NCI-H2196 treated with DMSO at 0.1 percent for 48 hours (cell line): ENCODE data around the gene TPPP.

Experiments used
- DNase-seq: peaks from one replicate; lab custom pipeline; 2025; ENCODE audit not compliant: unreplicated experiment; lab: John Stamatoyannopoulos, UW

Gene TPPP

DNA sequence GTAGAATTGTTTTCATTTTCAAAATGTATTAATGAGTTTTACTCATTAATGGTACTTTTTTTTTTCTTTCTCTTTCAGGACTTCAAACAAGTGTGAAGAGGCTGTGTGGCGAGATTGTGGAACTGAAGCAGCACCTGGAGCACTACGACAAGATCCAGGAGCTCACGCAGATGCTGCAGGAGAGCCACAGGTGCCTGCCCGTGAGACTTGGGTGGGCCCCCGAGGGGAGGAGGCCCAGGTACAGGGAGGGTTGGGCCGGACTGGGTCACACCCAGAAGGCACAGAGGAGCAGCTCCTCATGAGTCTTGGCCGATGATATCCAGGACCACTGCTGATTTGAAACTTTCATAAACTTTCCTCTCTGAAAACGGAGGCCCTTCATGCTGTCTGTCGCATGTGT is 45.4 kb downstream of the TPPP start:
- no peak for DNase-seq

DNA sequence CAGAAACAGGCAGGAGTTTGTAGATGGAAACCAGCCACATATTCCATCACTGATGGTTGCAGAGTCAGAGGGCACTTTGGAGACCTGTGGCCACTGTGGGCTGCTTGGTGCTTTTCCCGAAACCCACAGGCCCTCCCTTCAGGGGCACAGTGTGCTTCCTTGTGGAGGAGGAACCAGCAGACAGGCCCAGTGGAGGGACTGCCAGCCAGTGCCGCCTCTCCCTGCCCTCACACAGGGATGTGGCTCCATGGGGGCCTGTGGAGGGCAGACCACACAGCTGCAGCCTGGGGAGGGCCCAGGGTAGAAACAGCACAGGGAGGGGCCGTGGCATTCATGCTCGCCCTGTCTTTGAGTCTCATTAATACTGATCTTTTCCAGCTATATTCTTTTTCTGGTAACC is 45.8 kb downstream of the TPPP start:
- no peak for DNase-seq

- no peak for DNase-seq
Measured at GRCh38 chr5:646396-647201, 46.6 kb downstream of the TPPP start.

- DNase-seq = no peak
Measured at GRCh38 chr5:645421-645820, 47.7 kb downstream of the TPPP start.

GRCh38 chr5:644971-645370 is 48.2 kb downstream of the TPPP start:
- no peak for DNase-seq

DNA sequence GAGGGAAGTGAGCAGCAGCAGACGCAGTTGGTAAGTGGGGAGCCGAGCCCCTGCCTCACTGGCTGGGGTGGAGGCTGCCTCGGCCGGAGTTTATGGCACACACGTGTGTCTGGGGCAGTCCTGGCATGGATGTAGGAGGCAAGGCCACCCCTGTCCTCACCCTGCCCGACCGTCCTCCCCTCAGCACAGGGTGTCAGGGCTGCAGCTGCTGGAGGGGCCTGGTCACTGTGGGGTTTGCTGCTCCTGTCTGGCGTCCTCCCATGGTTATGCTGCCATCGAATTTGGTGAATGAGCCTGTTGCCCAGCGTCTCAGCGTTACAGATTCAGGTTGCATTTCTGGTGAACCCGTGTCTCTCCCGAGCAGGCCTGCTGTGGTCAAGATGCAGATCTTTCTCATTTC is 48.6 kb downstream of the TPPP start:
- DNase-seq = no peak

- DNase-seq = no peak
Measured at GRCh38 chr5:643811-644271, 49.3 kb downstream of the TPPP start.

GRCh38 chr5:643351-643801 is 49.8 kb downstream of the TPPP start:
- no peak for DNase-seq

- DNase-seq = no peak
Measured at GRCh38 chr5:642481-642880, 50.7 kb downstream of the TPPP start.

- DNase-seq = no peak
Measured at GRCh38 chr5:641331-641765, 51.8 kb downstream of the TPPP start.

DNA sequence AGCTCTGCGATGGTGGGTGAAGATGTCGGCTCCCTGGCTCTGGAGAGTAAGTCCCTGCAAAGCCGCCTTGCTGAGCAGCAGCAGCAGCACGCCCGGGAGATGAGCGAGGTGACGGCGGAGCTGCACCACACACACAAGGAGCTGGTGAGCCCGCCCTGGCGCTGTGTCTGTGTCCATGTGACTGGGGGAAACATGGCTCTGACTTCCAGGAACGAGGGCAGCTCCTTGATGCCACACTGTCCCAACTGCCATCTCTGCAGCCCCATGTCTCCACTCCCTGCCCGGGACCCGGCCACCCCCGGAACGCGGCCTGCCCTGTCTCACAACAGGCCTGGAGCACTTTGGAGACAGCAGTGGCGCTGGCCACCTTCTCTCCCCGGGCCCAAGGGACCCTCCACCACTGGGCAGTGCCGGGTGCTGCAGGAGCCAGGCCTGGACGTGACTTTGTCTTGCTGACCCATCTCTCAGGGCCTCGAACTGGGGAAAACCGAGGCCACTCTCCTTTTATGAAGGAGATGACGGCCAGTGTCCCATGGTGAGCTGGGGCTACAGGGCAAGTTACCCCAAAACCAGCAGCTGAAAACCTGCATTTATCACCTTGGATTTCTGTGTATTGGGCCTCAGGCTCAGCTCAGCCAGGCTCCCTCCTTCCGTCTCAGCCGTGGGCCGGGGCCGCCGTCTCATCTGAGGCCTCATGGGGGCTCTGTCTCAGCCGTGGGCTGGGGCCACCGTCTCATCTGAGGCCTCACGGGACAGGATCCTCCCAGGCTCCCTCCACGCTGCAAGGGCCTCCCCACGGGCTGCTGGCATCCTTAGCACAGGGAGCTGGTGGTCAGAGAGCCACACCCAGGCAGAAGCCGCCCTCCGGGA is 52.5 kb downstream of the TPPP start:
- DNase-seq = no peak

DNA sequence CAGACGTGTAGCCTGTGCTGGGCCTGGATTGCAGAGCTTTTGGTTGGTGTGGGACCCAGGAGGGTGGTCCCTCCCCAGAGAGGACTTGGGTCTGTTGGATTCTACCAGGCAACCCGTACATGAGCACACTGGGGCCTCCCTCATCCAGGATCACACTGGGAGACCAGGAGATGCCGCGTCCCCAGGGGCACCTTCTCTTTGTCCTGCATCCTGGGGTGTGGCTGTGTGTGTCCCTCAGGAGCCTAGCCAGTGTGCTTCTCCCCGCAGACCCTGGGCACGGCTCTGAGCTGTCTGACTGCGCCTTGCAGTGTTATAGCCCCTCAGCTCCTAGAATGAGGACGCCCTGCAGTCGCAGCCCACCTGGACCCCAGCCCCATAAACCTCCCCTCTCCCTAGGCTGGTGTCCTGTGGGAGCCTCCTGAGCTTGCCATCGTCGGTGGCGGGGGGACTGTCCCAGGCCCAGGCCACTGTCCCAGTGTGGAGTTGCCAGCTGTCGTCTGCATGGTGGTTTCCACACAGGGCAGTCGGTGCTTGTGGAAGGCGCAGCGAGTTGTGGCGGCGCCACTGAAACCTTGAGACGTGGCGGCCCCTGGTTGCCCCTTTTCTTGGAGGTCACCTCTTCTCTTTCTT is 53.5 kb downstream of the TPPP start:
- DNase-seq = no peak

- no peak for DNase-seq
Measured at GRCh38 chr5:639253-639530, 54.0 kb downstream of the TPPP start.

DNA sequence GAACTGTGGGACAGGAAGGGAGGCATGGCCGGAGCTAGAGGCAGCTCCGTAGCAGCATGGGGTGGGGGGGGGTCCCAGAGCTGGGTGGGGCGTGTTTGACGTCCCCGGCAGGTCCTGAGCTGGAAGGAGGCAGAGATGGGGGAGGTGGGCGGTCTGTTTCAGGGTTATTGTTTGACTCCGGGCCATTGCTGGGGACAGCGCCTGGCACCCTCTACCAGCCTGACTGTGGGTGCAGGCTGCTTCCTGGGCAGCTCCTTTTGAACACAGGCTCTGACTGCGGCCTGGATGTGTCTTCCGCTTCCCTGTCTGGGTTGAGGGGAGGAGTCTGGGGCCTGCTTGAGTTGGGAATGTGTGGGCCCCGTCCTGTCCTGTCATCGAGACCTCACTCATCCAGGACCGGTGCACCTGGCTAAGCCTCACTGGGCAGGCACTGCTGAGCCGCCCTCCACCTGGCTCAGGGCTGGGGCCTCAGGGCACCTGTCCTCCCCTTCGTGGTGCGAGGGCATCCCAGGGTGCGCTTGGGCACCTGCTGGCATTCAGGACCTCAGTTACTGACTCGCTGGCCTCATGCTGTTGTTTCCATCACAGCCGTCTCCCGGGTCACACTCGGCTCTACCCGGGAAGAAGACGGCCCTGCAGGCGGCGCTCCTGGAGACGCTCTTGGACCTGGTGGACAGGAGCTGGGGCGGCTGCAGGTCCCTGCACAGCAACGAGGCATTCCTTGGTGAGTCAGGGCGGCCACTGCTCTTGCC is 54.5 kb downstream of the TPPP start:
- DNase-seq = no peak

DNA sequence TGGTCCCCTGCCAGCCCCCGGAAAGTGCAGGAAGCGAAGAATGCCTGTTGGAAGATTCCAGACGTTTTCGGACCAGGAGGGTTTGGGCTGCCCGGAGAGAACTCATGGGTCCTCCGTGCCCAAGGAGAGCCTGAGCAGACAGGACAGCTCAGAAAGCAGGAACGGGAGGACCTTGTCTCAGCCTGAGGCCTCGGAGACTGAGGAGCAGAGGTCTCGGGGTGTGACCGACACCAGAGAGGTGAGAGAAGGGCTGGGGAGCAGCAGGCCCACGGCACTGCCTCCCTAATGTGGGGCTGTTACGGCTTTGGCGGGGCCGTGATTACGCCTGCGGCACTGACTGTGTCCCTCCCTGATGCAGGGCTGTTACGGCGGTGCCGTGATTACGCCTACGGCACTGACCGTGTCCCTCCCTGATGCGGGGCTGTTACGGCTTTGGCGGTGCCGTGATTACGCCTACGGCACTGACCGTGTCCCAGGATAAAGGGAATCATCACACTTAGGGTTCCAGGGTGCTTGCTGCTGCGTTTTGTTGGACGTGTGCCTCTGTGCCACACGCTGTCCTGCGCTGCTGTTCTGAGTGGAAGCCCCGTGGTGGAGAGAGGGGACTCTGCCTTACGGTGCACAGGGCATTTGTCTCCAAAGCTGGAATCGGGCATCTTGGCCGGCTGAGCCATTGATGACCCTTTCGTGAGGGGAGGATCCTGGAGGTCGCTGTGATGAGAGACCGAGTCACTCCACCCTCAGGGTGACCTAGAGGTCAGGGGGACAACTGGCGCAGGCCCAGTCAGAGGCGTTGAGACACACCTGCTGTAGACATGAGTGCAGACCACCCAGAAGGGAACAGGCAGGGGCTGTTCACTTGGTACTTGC is 55.3 kb downstream of the TPPP start:
- no peak for DNase-seq

DNA sequence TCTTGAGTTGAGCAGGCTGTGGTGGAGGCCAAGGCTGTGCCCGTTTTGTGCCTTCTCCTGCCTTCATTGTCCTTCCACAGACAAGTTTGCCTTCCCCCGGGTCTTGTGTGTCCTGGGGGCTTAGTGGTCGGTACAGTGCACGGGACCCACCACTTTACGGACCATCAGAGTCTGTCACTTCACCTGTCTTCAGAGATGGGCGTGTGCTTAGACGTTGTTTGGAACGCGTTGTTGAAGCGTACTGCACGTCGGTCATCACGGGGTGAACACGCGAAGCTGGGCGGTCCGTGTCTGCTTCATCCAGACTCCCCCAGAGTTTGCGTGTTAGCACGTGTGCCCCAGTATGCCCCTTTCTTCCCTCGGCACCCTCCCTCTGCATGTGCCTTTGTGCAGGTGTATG is 56.2 kb downstream of the TPPP start:
- DNase-seq = no peak

GRCh38 chr5:635306-636055 is 57.7 kb downstream of the TPPP start:
- DNase-seq = no peak

GRCh38 chr5:634191-634590 is 59.0 kb downstream of the TPPP start:
- DNase-seq = no peak

DNA sequence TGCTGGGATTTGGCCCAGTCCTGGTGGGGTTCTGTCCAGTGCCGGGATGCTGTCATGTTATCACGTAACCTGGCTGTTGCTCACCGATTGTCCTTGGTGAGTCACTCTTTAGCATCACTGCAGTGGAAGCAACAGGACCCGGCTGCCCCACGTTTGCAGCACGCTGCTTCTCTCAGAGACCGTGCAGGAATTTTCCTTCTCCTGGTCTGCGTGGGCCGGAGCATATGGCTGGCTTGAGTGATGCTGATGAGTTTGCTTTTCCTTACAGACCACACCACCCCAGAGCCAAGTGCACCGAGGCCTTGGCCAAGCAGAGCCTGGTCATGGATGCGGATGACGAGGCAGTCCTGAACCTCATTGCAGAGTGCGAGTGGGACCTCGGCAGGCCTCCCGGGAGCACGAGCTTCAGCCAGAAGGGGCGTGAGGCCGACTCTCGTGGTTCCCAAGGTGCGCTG is 59.6 kb downstream of the TPPP start:
- no peak for DNase-seq
